OCI-LY3 (cell line): Measurements from ENCODE around the gene GTF2E1.

Experiments
- EZH2phosphoT487 ChIP-seq: fragments of 200-600 bp; shearing (Covaris generic); IDR thresholded peaks from 2 replicates; pipeline ENCODE4 v1.6.1; 2018; ENCODE audit warnings: antibody characterized with exemption, mixed run types, low read depth
- TF ChIP-seq, protein P1 (sequence below): fragments of 200-600, 300-600 bp; sonication (generic); IDR thresholded peaks from 2 replicates; pipeline ENCODE4 v1.5.1; 2014; ENCODE audit warnings: antibody characterized with exemption, low read length, low read depth

- TF ChIP-seq EZH2phosphoT487 = no peak
- TF ChIP-seq, protein P1, sequence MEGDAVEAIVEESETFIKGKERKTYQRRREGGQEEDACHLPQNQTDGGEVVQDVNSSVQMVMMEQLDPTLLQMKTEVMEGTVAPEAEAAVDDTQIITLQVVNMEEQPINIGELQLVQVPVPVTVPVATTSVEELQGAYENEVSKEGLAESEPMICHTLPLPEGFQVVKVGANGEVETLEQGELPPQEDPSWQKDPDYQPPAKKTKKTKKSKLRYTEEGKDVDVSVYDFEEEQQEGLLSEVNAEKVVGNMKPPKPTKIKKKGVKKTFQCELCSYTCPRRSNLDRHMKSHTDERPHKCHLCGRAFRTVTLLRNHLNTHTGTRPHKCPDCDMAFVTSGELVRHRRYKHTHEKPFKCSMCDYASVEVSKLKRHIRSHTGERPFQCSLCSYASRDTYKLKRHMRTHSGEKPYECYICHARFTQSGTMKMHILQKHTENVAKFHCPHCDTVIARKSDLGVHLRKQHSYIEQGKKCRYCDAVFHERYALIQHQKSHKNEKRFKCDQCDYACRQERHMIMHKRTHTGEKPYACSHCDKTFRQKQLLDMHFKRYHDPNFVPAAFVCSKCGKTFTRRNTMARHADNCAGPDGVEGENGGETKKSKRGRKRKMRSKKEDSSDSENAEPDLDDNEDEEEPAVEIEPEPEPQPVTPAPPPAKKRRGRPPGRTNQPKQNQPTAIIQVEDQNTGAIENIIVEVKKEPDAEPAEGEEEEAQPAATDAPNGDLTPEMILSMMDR = no peak
Observed at GRCh38 chr3:120791913-120792312, 49.4 kb downstream of the GTF2E1 start.
